Measurements from ENCODE around the gene AGAP1. TPM values are rescaled to one million over a fixed set of nuclear protein-coding genes. Genes with fewer than 3 reads are reported as not detected.

Gene AGAP1
- total RNA-seq, 1 donor from 2014 or later, result 46.3 TPM

DNA sequence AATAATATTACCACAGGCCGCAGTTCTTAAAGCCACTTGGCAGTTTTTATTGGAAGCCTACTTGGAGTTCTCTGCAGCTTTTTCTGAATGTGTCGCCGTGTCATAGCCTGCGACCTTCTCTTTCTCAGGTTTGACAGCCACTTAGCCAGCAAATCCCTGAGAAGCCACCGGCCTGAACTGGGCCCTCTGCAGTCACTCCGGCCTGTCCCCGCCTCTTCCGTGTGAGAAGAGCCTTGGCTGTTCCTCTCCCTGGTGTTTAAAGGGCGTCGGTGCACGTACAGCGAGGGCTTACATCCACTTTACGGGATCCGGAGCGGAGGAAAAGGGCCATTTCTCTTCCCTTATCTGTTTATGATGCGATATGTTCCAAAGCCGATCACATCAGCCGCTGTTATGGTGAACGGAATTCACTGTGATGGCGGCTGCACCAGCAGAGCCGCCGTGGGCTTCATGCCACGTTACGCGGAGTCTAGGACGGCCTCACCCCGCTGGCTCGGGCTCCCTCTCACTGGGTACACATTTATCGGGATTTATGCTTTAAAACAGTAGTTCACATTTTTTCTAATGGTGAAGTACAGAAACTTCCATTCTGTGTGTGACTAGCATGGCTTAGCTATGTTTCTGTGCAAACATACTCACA lies 607.6 kb downstream of the AGAP1 start:
- Mint-ChIP-seq H3K27ac (no peak overlapping the region), H3K4me3 (no peak overlapping the region), H3K9me3 (no peaks in the 10 kb centered on the region), H3K36me3 (peaks cover 4% of the 10 kb centered on the region), H3K27me3 (no peaks in the 10 kb centered on the region), H3K4me1 (ENCODE audit: unreplicated experiment) (peaks cover 4% of the 10 kb centered on the region)
- no peak for DNase-seq (ENCODE audit: extremely low spot score, unreplicated experiment)
- TF ChIP-seq, protein P1, sequence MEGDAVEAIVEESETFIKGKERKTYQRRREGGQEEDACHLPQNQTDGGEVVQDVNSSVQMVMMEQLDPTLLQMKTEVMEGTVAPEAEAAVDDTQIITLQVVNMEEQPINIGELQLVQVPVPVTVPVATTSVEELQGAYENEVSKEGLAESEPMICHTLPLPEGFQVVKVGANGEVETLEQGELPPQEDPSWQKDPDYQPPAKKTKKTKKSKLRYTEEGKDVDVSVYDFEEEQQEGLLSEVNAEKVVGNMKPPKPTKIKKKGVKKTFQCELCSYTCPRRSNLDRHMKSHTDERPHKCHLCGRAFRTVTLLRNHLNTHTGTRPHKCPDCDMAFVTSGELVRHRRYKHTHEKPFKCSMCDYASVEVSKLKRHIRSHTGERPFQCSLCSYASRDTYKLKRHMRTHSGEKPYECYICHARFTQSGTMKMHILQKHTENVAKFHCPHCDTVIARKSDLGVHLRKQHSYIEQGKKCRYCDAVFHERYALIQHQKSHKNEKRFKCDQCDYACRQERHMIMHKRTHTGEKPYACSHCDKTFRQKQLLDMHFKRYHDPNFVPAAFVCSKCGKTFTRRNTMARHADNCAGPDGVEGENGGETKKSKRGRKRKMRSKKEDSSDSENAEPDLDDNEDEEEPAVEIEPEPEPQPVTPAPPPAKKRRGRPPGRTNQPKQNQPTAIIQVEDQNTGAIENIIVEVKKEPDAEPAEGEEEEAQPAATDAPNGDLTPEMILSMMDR (conservative IDR thresholded peaks at IDR 0.05), result no peak

DNA sequence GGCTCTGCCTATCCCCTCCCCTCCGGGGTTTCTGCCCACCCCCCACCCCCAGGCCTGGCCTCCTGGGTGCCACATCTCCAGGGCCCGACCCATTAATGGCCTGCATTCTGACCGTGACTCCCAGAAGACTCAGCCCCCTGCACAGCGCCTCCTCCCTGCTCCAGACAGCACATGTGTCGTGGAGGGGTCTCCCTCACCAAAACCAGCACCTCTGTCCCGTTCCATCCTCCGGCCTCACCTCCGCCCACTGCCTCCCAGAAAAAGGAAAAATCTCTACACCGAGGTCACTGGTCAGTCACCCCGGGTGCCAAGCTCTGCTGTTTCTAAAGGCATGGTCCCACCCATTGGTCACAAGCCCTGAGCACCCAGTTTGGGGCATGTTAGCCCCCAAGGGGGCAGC lies 609.1 kb downstream of the AGAP1 start:
- peaks cover 9% of the 10 kb centered on the region for H3K4me1 Mint-ChIP-seq (ENCODE audit: unreplicated experiment)
- no peak for DNase-seq (ENCODE audit: extremely low spot score, unreplicated experiment)
- no peak overlapping the region for H3K27ac Mint-ChIP-seq
- H3K27me3 Mint-ChIP-seq, result no peaks in the 10 kb centered on the region
- no peaks in the 10 kb centered on the region for H3K9me3 Mint-ChIP-seq
- H3K4me3 Mint-ChIP-seq, result no peak overlapping the region
- TF ChIP-seq, protein P1 (conservative IDR thresholded peaks at IDR 0.05), result no peak
- peaks cover 4% of the 10 kb centered on the region for H3K36me3 Mint-ChIP-seq

- peaks cover 4% of the 10 kb centered on the region for H3K36me3 Mint-ChIP-seq
- no peaks in the 10 kb centered on the region for H3K9me3 Mint-ChIP-seq
- H3K4me3 Mint-ChIP-seq, result no peak overlapping the region
- H3K27me3 Mint-ChIP-seq, result no peaks in the 10 kb centered on the region
- H3K27ac Mint-ChIP-seq, result no peak overlapping the region
- TF ChIP-seq, protein P1 (conservative IDR thresholded peaks at IDR 0.05), result no peak
- H3K4me1 Mint-ChIP-seq (ENCODE audit: unreplicated experiment), result peaks cover 19% of the 10 kb centered on the region
- no peak for DNase-seq (ENCODE audit: extremely low spot score, unreplicated experiment)
These were observed 610.1 kb downstream of the AGAP1 start for GRCh38 chr2:236103981-236104380.

- TF ChIP-seq, protein P1 (conservative IDR thresholded peaks at IDR 0.05), result no peak
- Mint-ChIP-seq H3K4me1 (ENCODE audit: unreplicated experiment) (peaks cover 18% of the 10 kb centered on the region), H3K27ac (no peak overlapping the region), H3K27me3 (no peaks in the 10 kb centered on the region), H3K4me3 (no peak overlapping the region), H3K36me3 (peaks cover 2% of the 10 kb centered on the region), H3K9me3 (no peaks in the 10 kb centered on the region)
- no peak for DNase-seq (ENCODE audit: extremely low spot score, unreplicated experiment)
These were observed 612.2 kb downstream of the AGAP1 start for GRCh38 chr2:236105955-236106607.

- TF ChIP-seq, protein P1 (conservative IDR thresholded peaks at IDR 0.05), result no peak
- no peaks in the 10 kb centered on the region for H3K27me3 Mint-ChIP-seq
- no peak for DNase-seq (ENCODE audit: extremely low spot score, unreplicated experiment)
- H3K27ac Mint-ChIP-seq, result no peak overlapping the region
- H3K4me1 Mint-ChIP-seq (ENCODE audit: unreplicated experiment), result peaks cover 16% of the 10 kb centered on the region
- no peaks in the 10 kb centered on the region for H3K36me3 Mint-ChIP-seq
- no peak overlapping the region for H3K4me3 Mint-ChIP-seq
- H3K9me3 Mint-ChIP-seq, result no peaks in the 10 kb centered on the region
These were observed 612.9 kb downstream of the AGAP1 start for GRCh38 chr2:236106761-236107160.

Measured in type B pancreatic cell (in vitro differentiated cells).